ENCODE data around the gene RPL37. TPM values are rescaled to one million over a fixed set of nuclear protein-coding genes. Genes with fewer than 3 reads are reported as not detected.
"Not testable (repeated sequence)": the region's sequence is repeated elsewhere in the genome, so short reads cannot be mapped to it uniquely, and the experiment has no call there.

The RPL37 gene
- total and polyA plus RNA-seq, 7 donors, result 120 to 2,184 (median 170) TPM

GRCh38 chr5:40877371-40877988 is 42.5 kb upstream of the RPL37 start:
- Histone ChIP-seq H3K36me3 (no peaks in the 10 kb centered on the region), H3K27me3 (no peaks in the 10 kb centered on the region), H3K4me3 (no peak overlapping the region), H3K27ac (no peak overlapping the region), H3K4me1 (no peaks in the 10 kb centered on the region), H3K9me3 (no peaks in the 10 kb centered on the region)
- intact Hi-C loops (cut with DNase I), result loop anchor here (5.0 kb wide), 1 partner anchor 1295 kb away; no protein-coding TSS in a partner anchor
- DNase-seq, result no peak
- WGBS, 2 donors, result 77 to 89% methylated on average over 6 of the region's 6 CpGs
- no peak for TF ChIP-seq POLR2A (IDR thresholded peaks at IDR 0.05)
- no peak for TF ChIP-seq CTCF (IDR thresholded peaks at IDR 0.05)
- TF ChIP-seq POLR2AphosphoS5 (IDR thresholded peaks at IDR 0.05), result no peak
- TF ChIP-seq EP300 (IDR thresholded peaks at IDR 0.05), result no peak

DNA sequence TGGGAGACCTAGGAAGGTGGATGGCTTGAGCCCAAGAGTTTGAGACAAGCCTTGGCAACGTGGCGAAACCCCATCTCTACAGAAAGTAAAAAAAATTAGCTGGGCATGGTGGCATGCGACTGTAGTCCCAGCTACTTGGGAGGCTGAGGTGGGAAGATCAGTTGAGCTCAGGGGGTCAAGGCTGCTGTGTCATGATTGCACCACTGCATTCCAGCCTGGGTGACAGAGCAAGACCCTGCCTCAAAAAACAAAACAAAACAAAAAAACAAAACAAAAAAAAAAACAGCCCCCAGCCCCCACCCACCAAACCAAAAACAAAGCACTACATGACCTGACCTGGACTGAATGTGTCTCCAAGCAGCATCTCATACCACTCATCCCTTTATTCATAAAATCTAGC is 40.9 kb upstream of the RPL37 start:
- Histone ChIP-seq H3K27me3 (no peaks in the 10 kb centered on the region), H3K4me1 (no peaks in the 10 kb centered on the region), H3K27ac (no peak overlapping the region), H3K36me3 (no peaks in the 10 kb centered on the region), H3K9me3 (no peaks in the 10 kb centered on the region), H3K4me3 (no peak overlapping the region)
- no peak for TF ChIP-seq EP300 (IDR thresholded peaks at IDR 0.05)
- no peak for TF ChIP-seq CTCF (IDR thresholded peaks at IDR 0.05)
- TF ChIP-seq POLR2A (IDR thresholded peaks at IDR 0.05), result no peak
- TF ChIP-seq POLR2AphosphoS5 (IDR thresholded peaks at IDR 0.05), result no peak
- no peak for DNase-seq
- intact Hi-C loops (cut with DNase I), result loop anchor here (5.0 kb wide), 1 partner anchor 1294 kb away; no protein-coding TSS in a partner anchor
- WGBS, 2 donors, result 76 to 86% methylated on average over 3 of the region's 3 CpGs

GRCh38 chr5:40873286-40873880 is 38.4 kb upstream of the RPL37 start:
- no peak overlapping the region for H3K4me3 ChIP-seq
- WGBS, 2 donors, result 90 to 96% methylated on average over 3 of the region's 3 CpGs
- no peaks in the 10 kb centered on the region for H3K9me3 ChIP-seq
- no peaks in the 10 kb centered on the region for H3K36me3 ChIP-seq
- no peak for DNase-seq
- H3K4me1 ChIP-seq, result no peaks in the 10 kb centered on the region
- no peaks in the 10 kb centered on the region for H3K27me3 ChIP-seq
- TF ChIP-seq POLR2A (IDR thresholded peaks at IDR 0.05), result no peak
- H3K27ac ChIP-seq, result no peak overlapping the region
- intact Hi-C loops (cut with DNase I), result no loop called here

DNA sequence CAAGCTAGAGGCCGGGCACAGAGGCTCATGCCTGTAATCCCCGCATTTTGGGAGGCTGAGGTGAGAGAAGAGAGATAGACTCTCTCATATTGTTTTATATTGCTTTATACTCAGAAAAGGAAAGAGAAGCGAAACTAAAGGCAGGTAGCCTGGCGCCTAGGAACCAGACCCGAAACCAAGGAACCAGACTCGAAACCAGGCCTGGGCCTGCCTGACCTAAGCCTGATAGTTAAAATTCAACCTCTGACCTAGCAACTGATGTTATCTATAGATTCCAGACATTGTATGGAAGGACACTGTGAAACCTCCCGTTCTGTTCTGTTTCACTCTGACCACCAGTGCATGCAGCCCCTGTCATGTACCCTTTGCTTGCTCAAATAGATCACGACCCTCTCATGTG is 37.2 kb upstream of the RPL37 start:
- H3K27me3 ChIP-seq, H3K4me1 ChIP-seq, H3K9me3 ChIP-seq, H3K4me3 ChIP-seq, DNase-seq, H3K27ac ChIP-seq, H3K36me3 ChIP-seq: not testable (repeated sequence)
- 91 to 92% methylated on average over 8 of the region's 8 CpGs for WGBS, 2 donors
- intact Hi-C loops (cut with DNase I), result loop anchor here (1.0 kb wide), 1 partner anchor 17 kb away; no protein-coding TSS in a partner anchor

GRCh38 chr5:40871177-40871576 is 36.2 kb upstream of the RPL37 start:
- DNase-seq, result no peak
- 57 to 74% methylated on average over 4 of the region's 4 CpGs for WGBS, 2 donors
- Histone ChIP-seq H3K27me3 (no peaks in the 10 kb centered on the region), H3K9me3 (no peaks in the 10 kb centered on the region), H3K36me3 (no peaks in the 10 kb centered on the region), H3K27ac (no peak overlapping the region), H3K4me3 (no peak overlapping the region), H3K4me1 (no peaks in the 10 kb centered on the region)
- TF ChIP-seq POLR2A (IDR thresholded peaks at IDR 0.05), result no peak
- no peak for TF ChIP-seq POLR2AphosphoS5 (IDR thresholded peaks at IDR 0.05)
- no peak for TF ChIP-seq CTCF (IDR thresholded peaks at IDR 0.05)
- TF ChIP-seq EP300 (IDR thresholded peaks at IDR 0.05), result no peak
- intact Hi-C loops (cut with DNase I), result no loop called here

DNA sequence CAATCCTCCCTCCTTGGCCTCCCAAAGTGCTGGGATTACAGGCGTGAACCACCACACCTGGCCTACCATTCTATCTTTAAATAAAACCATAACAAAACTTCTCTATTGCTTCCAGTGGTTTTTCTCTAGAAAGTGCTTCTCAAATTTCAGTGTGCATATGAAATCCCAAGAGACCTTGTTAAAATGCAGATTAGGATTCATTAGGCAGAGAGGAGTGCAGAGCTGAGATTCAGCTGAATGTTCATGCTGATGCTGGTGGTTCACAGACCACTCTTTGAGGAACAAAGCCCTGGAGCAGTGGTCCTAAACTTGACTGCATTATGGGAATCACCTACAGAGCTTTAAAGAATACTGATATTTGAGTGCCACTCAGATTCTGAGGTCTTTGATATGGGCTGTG is 34.4 kb upstream of the RPL37 start:
- no peaks in the 10 kb centered on the region for H3K4me1 ChIP-seq
- no peak for DNase-seq
- WGBS, 2 donors, result 86 to 93% methylated on average over 1 of the region's 1 CpG
- H3K36me3 ChIP-seq, result no peaks in the 10 kb centered on the region
- TF ChIP-seq EP300 (IDR thresholded peaks at IDR 0.05) (no peak), CTCF (IDR thresholded peaks at IDR 0.05) (no peak), POLR2A (IDR thresholded peaks at IDR 0.05) (no peak), POLR2AphosphoS5 (IDR thresholded peaks at IDR 0.05) (no peak)
- H3K27me3 ChIP-seq, result no peaks in the 10 kb centered on the region
- no peak overlapping the region for H3K27ac ChIP-seq
- intact Hi-C loops (cut with DNase I), result no loop called here
- H3K4me3 ChIP-seq, result no peak overlapping the region
- peaks cover 0 to 4% (median 3%) of the 10 kb centered on the region in 4 donors for H3K9me3 ChIP-seq

Data from sigmoid colon (tissue), 7 donors.